ENCODE results near the gene ATP2C1. TPM values are rescaled to one million over a fixed set of nuclear protein-coding genes. Genes with fewer than 3 reads are reported as not detected.

ATP2C1 gene
- total and polyA plus RNA-seq, 9 of the 15 experiments (the other 6 are each of a cell fraction or from before 2014, with no cell fraction given), result 10.0 to 53.5 (median 27.9) TPM

GRCh38 chr3:131007782-131008181, 113.9 kb downstream of the ATP2C1 start:
- no TSS peak for BruUV-seq (replicated peaks)
- ChIA-PET POLR2A (no interaction called here), CTCF (ENCODE audit: low intra/inter-chr PET ratio) (no interaction called here)
- H3K27me3 ChIP-seq (ENCODE audit: control insufficient read depth in 2 of 2, insufficient read depth in 2 of 2, low read length in 2 of 2), result no peaks in the 10 kb centered on the region
- no peaks in the 10 kb centered on the region for H3K9me1 ChIP-seq (ENCODE audit: control insufficient read depth, insufficient read depth, low read length)
- FAIRE-seq (no peak), ATAC-seq (no peak), DNase-seq (ENCODE audit: extremely low read depth in 1 of 4, low spot score in 3 of 4) (no peak)
- no peak overlapping the region for H3K9ac ChIP-seq (ENCODE audit: insufficient read depth in 1 of 2, low read depth in 2 of 2, low read length in 2 of 2)
- H2AFZ ChIP-seq (ENCODE audit: low read depth, low read length), result no peak overlapping the region
- H4K20me1 ChIP-seq (replicated peaks; ENCODE audit: control insufficient read depth, insufficient read depth, low read length), result no peaks in the 10 kb centered on the region
- TF ChIP-seq ZNF212 (CRISPR knock-in tag; IDR thresholded peaks at IDR 0.05) (no peak), CEBPB (tag; IDR thresholded peaks at IDR 0.05) (peak; percentile 86), CEBPG (CRISPR knock-in tag; IDR thresholded peaks at IDR 0.05) (no peak), CEBPG (tag; conservative IDR thresholded peaks at IDR 0.05 in 1 of 2, IDR thresholded peaks at IDR 0.05 in 1 of 2) (peak; percentile 62 to 89)
- no peaks in the 10 kb centered on the region for H3K4me1 ChIP-seq (replicated peaks in 1 of 2; ENCODE audit: control insufficient read depth in 2 of 2, insufficient read depth in 2 of 2, low read length in 2 of 2)
- H3K79me2 ChIP-seq (ENCODE audit: control insufficient read depth, insufficient read depth, low read length), result no peaks in the 10 kb centered on the region
- no peak overlapping the region for H3K27ac ChIP-seq (ENCODE audit: extremely low read depth, low read depth, low read length)
- H3K4me3 ChIP-seq, result no peak overlapping the region
- no peak overlapping the region for H3K4me2 ChIP-seq (ENCODE audit: insufficient read depth, low read length)
- 91% methylated on average over 2 of the region's 2 CpGs for WGBS (ENCODE audit: insufficient coverage, low coverage, missing lambda C conversion rate)
- H3K36me3 ChIP-seq (ENCODE audit: control insufficient read depth, insufficient read depth, low read length), result peaks cover 26% of the 10 kb centered on the region; the same call in 2 of the 3 replicates
- in situ Hi-C loops (cut with MboI) (no loop called here), intact Hi-C loops (cut with micrococcal nuclease) (no loop called here)
- H3K9me3 ChIP-seq (replicated peaks; ENCODE audit: control insufficient read depth, insufficient read depth, low read depth, low read length), result no peaks in the 10 kb centered on the region

GRCh38 chr3:131008326-131008725, 114.4 kb downstream of the ATP2C1 start:
- Histone ChIP-seq H3K27me3 (ENCODE audit: control insufficient read depth in 2 of 2, insufficient read depth in 2 of 2, low read length in 2 of 2) (no peaks in the 10 kb centered on the region), H3K79me2 (ENCODE audit: control insufficient read depth, insufficient read depth, low read length) (no peaks in the 10 kb centered on the region), H3K4me1 (replicated peaks in 1 of 2; ENCODE audit: control insufficient read depth in 2 of 2, insufficient read depth in 2 of 2, low read length in 2 of 2) (no peaks in the 10 kb centered on the region), H3K4me2 (ENCODE audit: insufficient read depth, low read length) (no peak overlapping the region), H3K9me1 (ENCODE audit: control insufficient read depth, insufficient read depth, low read length) (no peaks in the 10 kb centered on the region), H4K20me1 (replicated peaks; ENCODE audit: control insufficient read depth, insufficient read depth, low read length) (no peaks in the 10 kb centered on the region), H3K36me3 (ENCODE audit: control insufficient read depth, insufficient read depth, low read length) (peaks cover 26% of the 10 kb centered on the region), H2AFZ (ENCODE audit: low read depth, low read length) (no peak overlapping the region), H3K4me3 (no peak overlapping the region), H3K27ac (ENCODE audit: extremely low read depth, low read depth, low read length) (no peak overlapping the region), H3K9ac (ENCODE audit: insufficient read depth in 1 of 2, low read depth in 2 of 2, low read length in 2 of 2) (no peak overlapping the region), H3K9me3 (replicated peaks; ENCODE audit: control insufficient read depth, insufficient read depth, low read depth, low read length) (no peaks in the 10 kb centered on the region)
- peak; percentile 87 for TF ChIP-seq ZBTB40 (IDR thresholded peaks at IDR 0.05)
- peak; percentile 72 for TF ChIP-seq ZBTB40 (CRISPR knock-in tag; IDR thresholded peaks at IDR 0.05)
- TF ChIP-seq PCBP1 (IDR thresholded peaks at IDR 0.05; ENCODE audit: low read depth, low read length, poor library complexity, severe bottlenecking), result no peak
- intact Hi-C loops (cut with micrococcal nuclease) (no loop called here), in situ Hi-C loops (cut with MboI) (no loop called here)
- no peak for FAIRE-seq
- WGBS (ENCODE audit: insufficient coverage, low coverage, missing lambda C conversion rate), result 100% methylated on average over 1 of the region's 1 CpG
- ChIA-PET CTCF (ENCODE audit: low intra/inter-chr PET ratio) (no interaction called here), POLR2A (no interaction called here)
- BruUV-seq (replicated peaks), result no TSS peak
- ATAC-seq, result no peak
- no peak for DNase-seq (ENCODE audit: extremely low read depth in 1 of 4, low spot score in 3 of 4)
